Activated CD8-positive, alpha-beta T cell treated with anti-CD3 and anti-CD28 coated beads for 36 hours (primary cell): ENCODE data around the gene TNFRSF6B. TPM values are rescaled to one million over a fixed set of nuclear protein-coding genes. Genes with fewer than 3 reads are reported as not detected.

Experiments used
- ATAC-seq: fragments of 200-7000 bp; cut with Tn5 transposase; one replicate; pipeline ENCODE4 v1.10.0; 2021; ENCODE audit warnings: mild to moderate bottlenecking, moderate library complexity
- CTCF ChIA-PET: fragments of 350-600 bp; sonication (Branson Sonifier 250); formaldehyde crosslinking; loops from one replicate; lab custom pipeline; 2021; ENCODE audit warnings: antibody characterized with exemption; lab: Charles Lee
- POLR2A ChIA-PET: fragments of 350-600 bp; sonication (Branson Sonifier 250); formaldehyde crosslinking; loops from one replicate; lab custom pipeline; 2021; ENCODE audit warnings: antibody characterized with exemption; lab: Charles Lee
- DNase-seq: peaks from one replicate; pipeline ENCODE4 v3.0.0-alpha.2; 2020
- H3K27ac Mint-ChIP-seq: one replicate; pipeline ENCODE4 v1.8.0; 2021; ENCODE audit warnings: mild to moderate bottlenecking, mixed read lengths
- H3K27me3 Mint-ChIP-seq: one replicate; pipeline ENCODE4 v1.8.0; 2021; ENCODE audit warnings: mixed read lengths
- H3K36me3 Mint-ChIP-seq: one replicate; pipeline ENCODE4 v1.8.0; 2021; ENCODE audit warnings: low read depth, mixed read lengths
- H3K4me1 Mint-ChIP-seq: one replicate; pipeline ENCODE4 v1.8.0; 2021; ENCODE audit warnings: low read depth, mixed read lengths
- H3K4me3 Mint-ChIP-seq: one replicate; pipeline ENCODE4 v1.8.0; 2021; ENCODE audit warnings: mild to moderate bottlenecking, moderate library complexity, mixed read lengths
- H3K9me3 Mint-ChIP-seq: one replicate; pipeline ENCODE4 v1.8.0; 2021; ENCODE audit warnings: mixed read lengths
- intact Hi-C: fragments of 100-400 bp; cut with micrococcal nuclease; formaldehyde crosslinking; loops from one replicate; pipeline ENCODE4 v1.10.0; 2022
- total RNA-seq, 2 experiments: library from RNA; stranded (reverse); gene quantifications; one replicate each; pipeline ENCODE4 v1.2.3, GENCODE V29; 2021
- TF ChIP-seq, protein P1 (sequence below): fragments of 200-600 bp; IDR thresholded peaks from one replicate; pipeline ENCODE4 v1.8.0; 2022; ENCODE audit warnings: antibody characterized with exemption, mild to moderate bottlenecking

Gene TNFRSF6B
- total RNA-seq, 2 experiments from 2014 or later: not detected

- peaks cover 26% of the 10 kb centered on the region for H3K4me1 Mint-ChIP-seq
- ChIA-PET CTCF (no interaction called here), POLR2A (interaction anchor here (2.2 kb wide), 1 partner anchor 29 kb away, joined by 6 read pairs; the partner anchor contains the start of gene GMEB2)
- H3K36me3 Mint-ChIP-seq: peaks cover 11% of the 10 kb centered on the region
- intact Hi-C loops: no loop called here
- ATAC-seq (no peak), DNase-seq (no peak)
- no peaks in the 10 kb centered on the region for H3K9me3 Mint-ChIP-seq
- TF ChIP-seq, protein P1, sequence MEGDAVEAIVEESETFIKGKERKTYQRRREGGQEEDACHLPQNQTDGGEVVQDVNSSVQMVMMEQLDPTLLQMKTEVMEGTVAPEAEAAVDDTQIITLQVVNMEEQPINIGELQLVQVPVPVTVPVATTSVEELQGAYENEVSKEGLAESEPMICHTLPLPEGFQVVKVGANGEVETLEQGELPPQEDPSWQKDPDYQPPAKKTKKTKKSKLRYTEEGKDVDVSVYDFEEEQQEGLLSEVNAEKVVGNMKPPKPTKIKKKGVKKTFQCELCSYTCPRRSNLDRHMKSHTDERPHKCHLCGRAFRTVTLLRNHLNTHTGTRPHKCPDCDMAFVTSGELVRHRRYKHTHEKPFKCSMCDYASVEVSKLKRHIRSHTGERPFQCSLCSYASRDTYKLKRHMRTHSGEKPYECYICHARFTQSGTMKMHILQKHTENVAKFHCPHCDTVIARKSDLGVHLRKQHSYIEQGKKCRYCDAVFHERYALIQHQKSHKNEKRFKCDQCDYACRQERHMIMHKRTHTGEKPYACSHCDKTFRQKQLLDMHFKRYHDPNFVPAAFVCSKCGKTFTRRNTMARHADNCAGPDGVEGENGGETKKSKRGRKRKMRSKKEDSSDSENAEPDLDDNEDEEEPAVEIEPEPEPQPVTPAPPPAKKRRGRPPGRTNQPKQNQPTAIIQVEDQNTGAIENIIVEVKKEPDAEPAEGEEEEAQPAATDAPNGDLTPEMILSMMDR: no peak
- H3K4me3 Mint-ChIP-seq: peak overlapping the region; percentile 96
- no peaks in the 10 kb centered on the region for H3K27me3 Mint-ChIP-seq
- H3K27ac Mint-ChIP-seq: no peak overlapping the region
Measured at GRCh38 chr20:63656451-63656850, 40.0 kb upstream of the TNFRSF6B start.

DNA sequence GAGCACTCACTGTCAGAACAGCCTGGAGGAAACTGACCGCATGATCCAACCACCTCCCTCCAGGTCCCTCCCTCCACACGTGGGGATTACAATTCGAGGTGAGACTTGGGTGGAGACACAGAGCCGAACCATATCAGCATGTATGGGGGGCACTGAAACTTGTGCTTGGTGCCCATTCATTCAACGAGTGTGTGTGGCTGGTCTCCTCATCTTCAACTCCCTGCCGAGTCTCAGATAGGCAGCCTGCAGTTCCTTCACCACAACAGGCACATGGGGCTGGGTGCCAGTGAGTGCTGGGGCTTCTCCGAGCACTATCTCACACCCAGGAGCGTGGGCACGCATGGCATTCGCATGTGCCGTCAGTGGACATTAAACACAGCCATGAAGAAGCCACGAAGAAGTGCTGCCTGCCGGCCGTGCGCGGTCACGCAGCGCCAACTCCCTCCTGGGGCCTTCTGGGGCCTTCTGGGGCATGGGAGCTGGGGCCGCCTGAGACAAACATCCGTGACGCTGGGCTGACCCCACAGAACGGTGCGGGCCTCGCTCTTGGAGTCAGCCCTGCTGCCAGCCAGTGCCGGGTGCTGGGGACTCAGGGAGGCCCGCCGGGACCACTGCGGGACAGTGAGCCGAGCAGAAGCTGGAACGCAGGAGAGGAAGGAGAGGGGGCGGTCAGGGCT, 39.1 kb upstream of the TNFRSF6B start:
- ATAC-seq (no peak), DNase-seq (no peak)
- Mint-ChIP-seq H3K36me3 (peaks cover 17% of the 10 kb centered on the region), H3K4me1 (peaks cover 24% of the 10 kb centered on the region), H3K27me3 (no peaks in the 10 kb centered on the region), H3K4me3 (peak overlapping the region; percentile 96), H3K27ac (peak overlapping the region; percentile 93), H3K9me3 (no peaks in the 10 kb centered on the region)
- intact Hi-C loops: no loop called here
- TF ChIP-seq, protein P1: no peak
- ChIA-PET POLR2A (interaction anchor here (1.1 to 1.7 kb wide), 5 partner anchors 14 to 84 kb away, joined by 3 to 14 read pairs (median 6); partner anchors contain the start of genes GMEB2, HELZ2 and SLC2A4RG), CTCF (interaction anchor here (1.2 to 1.6 kb wide), 5 partner anchors 11 to 142 kb away, joined by 3 to 11 read pairs (median 5); partner anchors contain the start of gene PTK6)

- DNase-seq (peak; percentile 89), ATAC-seq (peak; percentile 80)
- TF ChIP-seq, protein P1: no peak
- Mint-ChIP-seq H3K9me3 (no peaks in the 10 kb centered on the region), H3K4me1 (peaks cover 24% of the 10 kb centered on the region), H3K27ac (peak within 1 kb of the TSS; percentile 93), H3K4me3 (peak within 1 kb of the TSS; percentile 96), H3K36me3 (peaks cover 18% of the 10 kb centered on the region), H3K27me3 (no peaks in the 10 kb centered on the region)
- intact Hi-C loops: no loop called here
- ChIA-PET CTCF (interaction anchor here (1.2 to 1.6 kb wide), 5 partner anchors 10 to 141 kb away, joined by 3 to 11 read pairs (median 5); partner anchors contain the start of gene PTK6), POLR2A (interaction anchor here (0.7 to 1.7 kb wide), 8 partner anchors 14 to 137 kb away, joined by 3 to 14 read pairs (median 3); partner anchors contain the start of genes GMEB2, HELZ2, PPDPF and SLC2A4RG)
Measured at GRCh38 chr20:63657937-63658748, 38.3 kb upstream of the TNFRSF6B start, which contains the start of gene RTEL1. Gene RTEL1 (plus strand): TSS chr20:63658312. CDS start chr20:63659403, 1,091 bp downstream.

DNA sequence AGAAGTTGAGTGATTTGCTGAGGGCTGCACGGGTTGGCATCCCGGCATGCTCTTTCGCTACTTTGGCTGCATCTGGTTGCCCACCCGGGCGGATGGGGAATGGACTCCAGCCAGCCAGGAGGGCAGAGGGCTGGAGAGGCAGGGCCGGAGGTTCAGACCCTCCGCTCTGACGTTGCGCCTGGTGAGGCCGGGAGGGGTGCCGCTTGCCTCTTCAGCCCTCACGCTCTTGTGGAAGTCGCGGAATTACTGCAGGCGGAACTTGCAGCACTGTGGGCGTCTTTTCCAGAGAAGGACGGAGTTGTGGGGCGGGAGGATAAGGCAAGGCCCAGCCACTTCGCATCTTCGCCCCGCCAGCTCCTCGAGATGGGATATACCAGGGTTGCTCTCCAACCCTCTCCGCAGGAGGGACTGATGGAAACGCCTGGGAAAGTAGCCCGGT, 37.7 kb upstream of the TNFRSF6B start:
- ATAC-seq (peak; percentile 5), DNase-seq (no peak)
- CTCF ChIA-PET: interaction anchor here (1.2 to 1.6 kb wide), 5 partner anchors 10 to 141 kb away, joined by 3 to 11 read pairs (median 5); partner anchors contain the start of gene PTK6
- Mint-ChIP-seq H3K9me3 (no peaks in the 10 kb centered on the region), H3K36me3 (peaks cover 18% of the 10 kb centered on the region), H3K4me3 (peak overlapping the region; percentile 96), H3K4me1 (peaks cover 23% of the 10 kb centered on the region), H3K27me3 (no peaks in the 10 kb centered on the region), H3K27ac (peak overlapping the region; percentile 93)
- POLR2A ChIA-PET: interaction anchor here (0.7 to 1.7 kb wide), 6 partner anchors 15 to 138 kb away, joined by 3 to 14 read pairs (median 4); partner anchors contain the start of genes GMEB2, PPDPF and SLC2A4RG
- intact Hi-C loops: no loop called here
- TF ChIP-seq, protein P1: no peak
